MM.1S (cell line): Measurements from ENCODE around the gene HMCES.
"Not testable (repeated sequence)": the region's sequence is repeated elsewhere in the genome, so short reads cannot be mapped to it uniquely, and the experiment has no call there.

Experiments used
- DNase-seq: peaks from one replicate; pipeline ENCODE4 v3.0.0-alpha.2; 2015
- H2AFZ ChIP-seq: fragments of 300-600 bp; sonication (generic); 2 replicates; pipeline ENCODE4 v1.6.0; 2016; ENCODE audit warnings: antibody characterized with exemption, low read length
- H3F3A ChIP-seq: fragments of 300-600 bp; sonication (generic); 2 replicates; pipeline ENCODE4 v1.6.1; 2016; ENCODE audit warnings: mild to moderate bottlenecking, antibody characterized with exemption, low read length, moderate library complexity, mixed read lengths; ENCODE audit not compliant: insufficient read depth
- H3K27ac ChIP-seq: fragments of 300-600 bp; sonication (generic); 2 replicates; pipeline ENCODE4 v1.5.1; 2016; ENCODE audit warnings: mild to moderate bottlenecking, low read length
- H3K27me3 ChIP-seq: fragments of 300-600 bp; sonication (generic); replicated peaks from 2 replicates; pipeline ENCODE4 v1.6.0; 2016; ENCODE audit warnings: low read length; ENCODE audit not compliant: insufficient read depth
- H3K36me3 ChIP-seq: fragments of 300-600 bp; sonication (generic); replicated peaks from 2 replicates; pipeline ENCODE4 v1.6.1; 2016; ENCODE audit warnings: mild to moderate bottlenecking, low read length, mixed read lengths; ENCODE audit not compliant: insufficient read depth
- H3K4me1 ChIP-seq: fragments of 300-600 bp; sonication (generic); 2 replicates; pipeline ENCODE4 v1.6.1; 2016; ENCODE audit warnings: low read length, mixed read lengths
- H3K4me2 ChIP-seq: fragments of 300-600 bp; sonication (generic); 2 replicates; pipeline ENCODE4 v1.6.0; 2016; ENCODE audit warnings: low read depth, low read length
- H3K4me3 ChIP-seq: fragments of 300-600 bp; sonication (generic); 2 replicates; pipeline ENCODE4 v1.5.1; 2016; ENCODE audit warnings: low read length, mixed read lengths
- H3K79me2 ChIP-seq: fragments of 300-600 bp; sonication (generic); 2 replicates; pipeline ENCODE4 v1.6.1; 2016; ENCODE audit warnings: mixed run types, low read length, mixed read lengths
- H3K9ac ChIP-seq: fragments of 300-600 bp; sonication (generic); 2 replicates; pipeline ENCODE4 v1.6.1; 2016; ENCODE audit warnings: low read length, mixed read lengths
- H3K9me2 ChIP-seq: fragments of 300-600 bp; sonication (generic); replicated peaks from 2 replicates; pipeline ENCODE4 v1.6.1; 2016; ENCODE audit warnings: mild to moderate bottlenecking, low read length, mixed read lengths; ENCODE audit not compliant: insufficient read depth
- H3K9me3 ChIP-seq: fragments of 300-600 bp; sonication (generic); replicated peaks from 2 replicates; pipeline ENCODE4 v1.6.1; 2016; ENCODE audit warnings: mild to moderate bottlenecking, low read length, mixed read lengths; ENCODE audit not compliant: insufficient read depth
- H4K20me1 ChIP-seq: fragments of 300-600 bp; sonication (generic); 2 replicates; pipeline ENCODE4 v1.6.1; 2016; ENCODE audit warnings: mild to moderate bottlenecking, low read length, moderate library complexity, mixed read lengths; ENCODE audit not compliant: insufficient read depth
- CTCF ChIP-seq: fragments of 300-600 bp; sonication (generic); IDR thresholded peaks from 2 replicates; pipeline ENCODE4 v1.5.1; 2016; ENCODE audit warnings: antibody characterized with exemption, low read length, mixed read lengths
- EZH2 ChIP-seq: fragments of 300-600 bp; sonication (generic); optimal IDR thresholded peaks from 2 replicates; pipeline ENCODE3; 2017; ENCODE audit warnings: low read depth, mild to moderate bottlenecking, antibody characterized with exemption, low read length, mixed read lengths
- EZH2phosphoT487 ChIP-seq: fragments of 300-600 bp; sonication (generic); IDR thresholded peaks from 2 replicates; pipeline ENCODE4 v1.6.1; 2018; ENCODE audit warnings: antibody characterized with exemption, low read length

The HMCES gene

DNA sequence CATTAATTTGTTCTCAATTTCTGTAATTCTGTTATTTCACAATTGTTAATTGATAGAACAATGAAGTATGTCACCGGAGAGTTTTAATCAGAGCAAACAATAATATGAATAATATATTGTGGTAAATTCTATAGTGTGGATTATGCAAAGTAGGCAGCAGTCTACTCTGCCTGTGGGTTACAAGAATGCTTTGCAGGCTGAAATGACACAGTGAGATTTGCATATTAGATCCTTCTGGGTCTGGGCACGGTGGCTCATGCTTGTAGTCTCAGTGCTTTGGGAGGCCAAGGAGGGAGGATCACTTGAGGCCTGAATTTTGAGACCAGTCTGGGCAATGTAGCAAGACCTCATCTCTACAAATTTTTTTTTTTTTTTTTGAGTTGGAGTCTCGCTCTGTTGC lies 16.8 kb upstream of the HMCES start:
- no peaks in the 10 kb centered on the region for H3K4me1 ChIP-seq
- H3K36me3 ChIP-seq, result peaks cover 29% of the 10 kb centered on the region
- H3K27me3 ChIP-seq, result no peaks in the 10 kb centered on the region
- H3K4me3 ChIP-seq, result no peak overlapping the region
- no peaks in the 10 kb centered on the region for H3F3A ChIP-seq
- H3K9me3 ChIP-seq, result no peaks in the 10 kb centered on the region
- H3K9ac ChIP-seq, result no peak overlapping the region
- H4K20me1 ChIP-seq, result no peaks in the 10 kb centered on the region
- peaks cover 15% of the 10 kb centered on the region for H3K79me2 ChIP-seq
- TF ChIP-seq CTCF (no peak), EZH2phosphoT487 (no peak)
- no peak overlapping the region for H2AFZ ChIP-seq
- no peak overlapping the region for H3K4me2 ChIP-seq
- no peak for DNase-seq
- H3K9me2 ChIP-seq, result no peaks in the 10 kb centered on the region
- H3K27ac ChIP-seq, result no peak overlapping the region

GRCh38 chr3:129263161-129263910 lies 15.3 kb upstream of the HMCES start:
- no peaks in the 10 kb centered on the region for H3K27me3 ChIP-seq
- H4K20me1 ChIP-seq, result no peaks in the 10 kb centered on the region
- no peak overlapping the region for H3K4me2 ChIP-seq
- no peaks in the 10 kb centered on the region for H3K4me1 ChIP-seq
- H3K9ac ChIP-seq, result no peak overlapping the region
- peaks cover 17% of the 10 kb centered on the region for H3K79me2 ChIP-seq
- DNase-seq, result no peak
- H3K36me3 ChIP-seq, result peaks cover 39% of the 10 kb centered on the region
- no peaks in the 10 kb centered on the region for H3F3A ChIP-seq
- no peak overlapping the region for H2AFZ ChIP-seq
- no peaks in the 10 kb centered on the region for H3K9me3 ChIP-seq
- H3K27ac ChIP-seq, result no peak overlapping the region
- TF ChIP-seq CTCF (no peak), EZH2 (no peak), EZH2phosphoT487 (no peak)
- H3K9me2 ChIP-seq, result no peaks in the 10 kb centered on the region
- no peak overlapping the region for H3K4me3 ChIP-seq

GRCh38 chr3:129264994-129265393 lies 13.7 kb upstream of the HMCES start:
- H4K20me1 ChIP-seq, DNase-seq, H3K9me3 ChIP-seq, H3K27ac ChIP-seq, H3K4me3 ChIP-seq, H2AFZ ChIP-seq, H3F3A ChIP-seq, H3K4me2 ChIP-seq, H3K27me3 ChIP-seq, H3K4me1 ChIP-seq, H3K9me2 ChIP-seq, H3K9ac ChIP-seq: not testable (repeated sequence)
- Histone ChIP-seq H3K79me2 (peaks cover 16% of the 10 kb centered on the region), H3K36me3 (peaks cover 41% of the 10 kb centered on the region)

- no peak overlapping the region for H3K4me3 ChIP-seq
- no peaks in the 10 kb centered on the region for H3K9me2 ChIP-seq
- no peak for TF ChIP-seq CTCF
- no peak for TF ChIP-seq EZH2
- no peak for TF ChIP-seq EZH2phosphoT487
- peaks cover 33% of the 10 kb centered on the region for H3K36me3 ChIP-seq
- no peaks in the 10 kb centered on the region for H3K9me3 ChIP-seq
- no peak for DNase-seq
- H4K20me1 ChIP-seq, result no peaks in the 10 kb centered on the region
- H3K27me3 ChIP-seq, result no peaks in the 10 kb centered on the region
- no peak overlapping the region for H2AFZ ChIP-seq
- H3K9ac ChIP-seq, result no peak overlapping the region
- H3K4me1 ChIP-seq, result no peaks in the 10 kb centered on the region
- no peaks in the 10 kb centered on the region; the same call in 1 of the 2 replicates for H3F3A ChIP-seq
- H3K79me2 ChIP-seq, result peaks cover 12% of the 10 kb centered on the region
- H3K4me2 ChIP-seq, result no peak overlapping the region
- H3K27ac ChIP-seq, result no peak overlapping the region
Observed at GRCh38 chr3:129266651-129267050, 12.0 kb upstream of the HMCES start.
